HG03457 (cell line): Measurements from ENCODE around the gene SOST.

ENCODE experiments used
- ATAC-seq: cut with Tn5 transposase; IDR thresholded peaks from one replicate; pipeline ENCODE4 v1.9.1; 2021; ENCODE audit warnings: moderate number of reproducible peaks; ENCODE audit not compliant: unreplicated experiment

SOST gene

GRCh38 chr17:43710101-43710500 is 48.5 kb downstream of the SOST start:
- ATAC-seq: no peak

- ATAC-seq: no peak
Observed at GRCh38 chr17:43709210-43709609, 49.4 kb downstream of the SOST start.

GRCh38 chr17:43707184-43707583 is 51.4 kb downstream of the SOST start:
- ATAC-seq: no peak

GRCh38 chr17:43706235-43706634 is 52.4 kb downstream of the SOST start:
- no peak for ATAC-seq
